ENCODE results near the gene CHST14.

The CHST14 gene

DNA sequence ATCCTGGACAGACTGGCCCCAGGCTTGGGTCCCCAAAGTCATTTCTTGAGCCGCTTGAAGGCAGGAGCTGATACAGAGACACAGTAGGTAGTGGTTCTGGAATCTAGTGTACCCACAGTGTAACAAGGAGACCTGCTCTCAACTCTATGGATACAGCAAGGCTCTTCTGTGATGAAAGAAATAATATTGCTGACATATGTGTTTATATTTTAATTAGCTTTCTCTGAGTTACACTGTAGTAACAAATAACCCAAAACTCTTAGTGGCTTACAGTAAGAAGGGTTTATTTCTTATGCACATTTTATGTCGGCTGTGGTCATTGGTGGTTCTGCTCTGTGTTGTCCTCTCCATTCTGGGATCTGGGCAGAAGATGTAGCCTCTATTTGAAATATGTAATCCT lies 45.5 kb downstream of the CHST14 start:
- no peak overlapping the region for H3K27ac Mint-ChIP-seq
- H3K36me3 Mint-ChIP-seq = no peaks in the 10 kb centered on the region

More for the DNA sequence above, 45.5 kb downstream of the CHST14 start:
- Mint-ChIP-seq H3K4me3 (no peak overlapping the region), H3K27me3 (peaks cover 12% of the 10 kb centered on the region), H3K9me3 (no peaks in the 10 kb centered on the region), H3K4me1 (peaks cover 10% of the 10 kb centered on the region)
